Mesenteric fat pad (tissue), 1 donor: ENCODE measurements around the gene LRRTM4. TPM values are rescaled to one million over a fixed set of nuclear protein-coding genes. Genes with fewer than 3 reads are reported as not detected.
"Not testable (repeated sequence)": the region's sequence is repeated elsewhere in the genome, so short reads cannot be mapped to it uniquely, and the experiment has no call there.

Experiments
- DNase-seq: peaks from one replicate; pipeline ENCODE4 v3.0.0-alpha.2; 2020; ENCODE audit warnings: low spot score
- total RNA-seq: library from RNA; stranded (reverse); fragmentation: NEBNext Ultra II Directional; extraction: Animal tissue kit (Norgen Biotek cat#: 25700); gene quantifications from one replicate; pipeline ENCODE4 v1.2.1, GENCODE V29; 2021
- donor health status: DM: yes; HTN: yes; CAD: no.

Gene LRRTM4
- total RNA-seq, 1 donor from 2014 or later, result 0.55 TPM

GRCh38 chr2:77179297-77179696 is 342.9 kb downstream of the LRRTM4 start:
- no peak for DNase-seq

- DNase-seq, result not testable (repeated sequence)
Measured at GRCh38 chr2:77175266-77175780, 346.9 kb downstream of the LRRTM4 start.

DNA sequence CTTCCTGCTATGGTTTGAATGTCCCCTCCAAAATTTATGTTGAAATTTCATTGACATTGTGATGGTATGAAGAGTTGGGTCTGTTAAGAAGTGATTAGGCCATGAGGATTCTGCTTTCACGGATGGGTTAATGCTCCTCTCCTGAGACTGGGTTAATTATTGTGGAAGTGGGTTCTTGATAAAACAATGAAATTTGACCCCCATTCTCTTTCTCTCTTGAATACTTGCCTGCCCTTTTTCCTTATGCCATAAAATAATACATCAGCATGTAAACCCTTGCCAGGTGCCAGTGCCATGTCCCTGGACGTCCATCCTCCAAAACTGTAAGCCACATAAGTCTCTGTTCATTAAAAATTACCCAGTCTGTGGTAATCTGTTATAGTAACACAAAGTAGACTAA is 352.8 kb downstream of the LRRTM4 start:
- no peak for DNase-seq

DNA sequence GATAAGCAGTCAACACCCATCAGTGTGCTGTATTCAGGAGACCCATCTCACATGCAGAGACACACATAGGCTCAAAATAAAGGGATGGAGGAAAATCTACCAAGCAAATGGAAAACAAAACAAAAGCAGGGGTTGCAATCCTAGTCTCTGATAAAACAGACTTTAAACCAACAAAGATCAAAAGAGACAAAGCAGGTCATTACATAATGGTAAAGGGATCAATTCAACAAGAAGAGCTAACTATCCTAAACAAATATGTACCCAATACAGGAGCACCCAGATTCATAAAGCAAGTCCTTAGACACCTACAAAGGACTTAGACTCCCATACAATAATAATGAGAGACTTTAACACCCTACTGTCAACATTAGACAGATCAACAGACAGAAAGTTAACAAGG is 358.2 kb downstream of the LRRTM4 start:
- not testable (repeated sequence) for DNase-seq

DNA sequence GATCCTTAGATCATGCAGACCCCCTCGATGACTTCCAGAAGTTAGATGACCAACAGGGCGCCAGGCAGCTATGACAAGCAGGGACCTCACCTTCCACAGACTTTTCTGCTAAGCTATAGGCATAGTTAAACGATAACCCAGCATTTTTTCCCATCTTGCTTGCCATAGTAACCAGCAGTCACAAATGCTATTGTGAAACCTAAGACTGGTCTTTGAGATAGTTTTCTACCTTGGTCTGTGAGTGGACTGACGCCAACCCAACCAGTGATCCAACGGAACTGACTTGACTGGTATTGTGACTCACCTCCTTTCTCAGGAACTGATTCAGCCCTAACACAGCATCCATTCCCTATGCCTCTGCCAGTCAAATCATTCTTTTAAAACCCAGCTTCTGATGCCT is 361.2 kb downstream of the LRRTM4 start:
- DNase-seq, result no peak

DNA sequence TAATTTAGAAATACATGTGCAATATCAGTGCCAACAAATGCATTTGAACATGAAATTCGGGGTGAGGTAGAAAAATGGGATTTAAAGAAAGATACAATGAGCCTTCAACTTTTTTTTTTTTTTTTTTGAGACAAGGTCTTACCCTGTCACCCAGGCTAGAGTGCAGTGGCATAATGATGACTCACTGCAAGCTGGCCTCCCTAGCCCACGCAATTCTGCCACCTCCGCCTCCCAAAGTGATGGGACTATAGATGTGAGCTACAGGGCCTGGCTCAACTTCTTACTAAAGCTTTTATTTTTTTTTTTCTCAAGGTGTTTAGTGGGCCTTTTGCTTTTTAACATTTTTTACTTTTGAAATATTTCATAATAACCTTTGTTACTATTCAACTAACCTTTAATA is 365.6 kb downstream of the LRRTM4 start:
- no peak for DNase-seq

GRCh38 chr2:77155511-77155910 is 366.7 kb downstream of the LRRTM4 start:
- DNase-seq, result no peak

DNA sequence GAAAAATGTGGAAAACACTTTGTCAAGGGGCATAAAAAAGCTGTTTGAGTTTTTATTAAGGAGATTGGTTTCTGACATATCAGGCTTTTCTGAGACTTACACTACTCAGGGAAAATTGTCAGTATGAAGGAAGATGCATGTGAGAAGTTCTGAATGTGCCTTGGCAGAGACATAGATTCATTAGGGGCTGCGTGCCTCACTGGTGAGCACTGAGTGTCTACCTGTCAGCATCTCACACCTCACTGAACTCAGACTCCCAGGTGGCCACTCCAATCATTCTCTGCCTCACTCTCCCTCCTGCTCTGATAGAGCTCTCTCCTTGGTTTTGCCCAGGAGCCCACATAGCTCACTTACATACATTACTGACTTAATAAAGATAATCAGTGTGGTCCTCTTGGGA is 372.6 kb downstream of the LRRTM4 start:
- no peak for DNase-seq

- no peak for DNase-seq
Measured at GRCh38 chr2:77147153-77147552, 375.0 kb downstream of the LRRTM4 start.

DNA sequence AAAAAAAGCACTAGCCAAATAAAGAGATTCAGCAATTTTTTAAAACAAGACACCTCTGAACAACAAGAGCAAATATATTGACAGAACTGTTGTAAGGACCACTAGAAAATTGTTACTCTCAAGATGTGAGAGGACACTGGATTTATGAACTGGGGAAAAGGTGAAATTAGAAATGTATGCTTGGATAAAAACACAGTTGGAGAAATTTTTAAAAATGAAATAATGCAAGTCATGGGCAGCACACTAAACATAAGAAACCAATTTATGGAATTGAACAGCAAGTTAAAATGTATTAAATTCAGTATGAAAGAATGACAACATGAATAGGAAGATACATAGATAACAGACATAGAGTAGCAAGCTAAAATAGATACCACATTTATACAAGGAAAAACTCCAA is 377.4 kb downstream of the LRRTM4 start:
- DNase-seq, result no peak

DNA sequence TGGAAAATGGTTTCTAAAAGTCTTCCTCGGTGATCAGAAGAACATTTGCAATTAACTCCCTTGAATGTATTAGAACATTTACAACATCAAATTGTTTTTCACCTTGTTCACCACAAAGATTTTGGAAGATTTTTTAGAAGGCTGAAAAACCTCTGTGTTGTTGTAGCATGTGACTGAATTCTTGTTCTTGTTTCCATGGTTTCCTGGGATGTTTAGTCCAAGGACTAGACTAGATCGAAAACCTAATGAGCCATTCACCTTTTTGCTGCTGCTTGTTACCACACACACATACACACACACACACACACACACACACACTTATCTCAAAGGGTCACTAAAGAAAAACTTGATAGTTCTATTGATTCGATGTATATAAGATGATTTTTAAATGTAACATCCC is 380.0 kb downstream of the LRRTM4 start:
- DNase-seq, result no peak

DNA sequence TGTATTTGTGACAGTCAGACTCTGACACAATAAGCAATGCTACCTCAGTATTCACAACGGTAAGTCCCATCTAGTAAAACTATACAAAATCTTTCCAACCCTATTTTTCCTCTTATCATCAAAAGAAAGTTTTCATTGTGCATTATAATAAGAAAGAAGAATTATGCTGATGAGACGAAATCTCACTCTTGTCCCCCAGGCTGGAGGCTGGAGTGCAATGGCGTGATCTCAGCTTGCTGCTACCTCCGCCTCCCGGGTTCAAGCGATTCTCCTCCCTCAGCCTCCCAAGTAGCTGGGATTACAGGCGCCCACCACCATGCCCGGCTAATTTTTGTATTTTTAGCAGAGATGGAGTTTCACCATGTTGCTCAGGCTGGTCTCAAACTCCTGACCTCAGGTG is 393.7 kb downstream of the LRRTM4 start:
- DNase-seq, result not testable (repeated sequence)

DNA sequence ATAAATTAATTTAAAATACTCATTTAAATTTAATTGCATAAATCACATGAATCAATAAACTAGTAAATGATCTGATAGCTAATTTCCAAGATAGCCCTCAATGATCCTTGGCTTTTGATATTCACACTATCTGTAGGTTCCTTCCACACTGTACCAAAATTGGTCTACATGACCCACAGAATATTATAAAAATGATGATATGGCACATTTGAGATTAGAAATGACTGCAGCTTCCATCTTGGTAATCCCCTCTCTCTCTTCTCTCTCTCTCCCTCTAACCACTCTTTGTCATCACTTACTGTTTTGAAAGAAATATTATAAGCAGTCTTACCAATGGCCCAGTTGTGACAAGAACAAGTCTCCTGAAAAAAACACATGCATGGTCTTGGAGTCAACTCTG is 394.8 kb downstream of the LRRTM4 start:
- no peak for DNase-seq

DNA sequence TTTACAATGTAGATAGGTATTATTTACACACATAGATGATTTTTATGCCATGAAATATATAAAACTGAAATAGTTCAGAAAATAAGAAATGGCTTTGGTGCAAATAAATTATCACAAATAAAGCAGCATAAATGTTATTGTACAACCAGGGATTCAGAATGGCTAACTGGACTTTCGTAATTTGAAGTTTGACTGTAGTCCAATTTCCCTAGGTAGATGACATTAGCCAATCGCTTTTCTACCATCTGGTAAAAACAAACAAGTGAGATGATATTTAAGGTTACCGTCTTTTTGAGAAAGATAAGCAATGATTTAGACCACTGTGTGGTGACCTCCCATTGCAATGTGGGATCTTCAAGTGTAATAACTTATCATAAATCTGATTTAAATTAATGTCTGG is 400.7 kb downstream of the LRRTM4 start:
- no peak for DNase-seq

DNA sequence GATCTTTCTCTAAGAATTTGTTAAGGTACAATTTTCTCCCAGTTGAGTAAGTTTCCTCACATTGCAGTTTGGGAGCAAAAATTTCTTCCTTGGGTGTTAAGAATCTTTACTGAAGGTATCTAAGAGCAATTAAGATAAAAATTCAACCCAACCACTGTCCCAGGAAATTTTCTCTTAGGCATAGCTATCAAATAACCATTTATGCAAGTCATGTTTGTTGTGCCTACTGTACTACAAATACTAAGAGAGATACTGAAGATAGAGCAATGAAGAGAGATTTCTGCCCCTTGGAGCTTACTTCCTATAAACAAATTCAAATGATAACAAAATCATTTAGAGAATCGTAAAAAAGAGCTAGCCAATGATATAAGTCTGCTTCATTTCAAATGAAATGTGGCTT is 402.8 kb downstream of the LRRTM4 start:
- no peak for DNase-seq

DNA sequence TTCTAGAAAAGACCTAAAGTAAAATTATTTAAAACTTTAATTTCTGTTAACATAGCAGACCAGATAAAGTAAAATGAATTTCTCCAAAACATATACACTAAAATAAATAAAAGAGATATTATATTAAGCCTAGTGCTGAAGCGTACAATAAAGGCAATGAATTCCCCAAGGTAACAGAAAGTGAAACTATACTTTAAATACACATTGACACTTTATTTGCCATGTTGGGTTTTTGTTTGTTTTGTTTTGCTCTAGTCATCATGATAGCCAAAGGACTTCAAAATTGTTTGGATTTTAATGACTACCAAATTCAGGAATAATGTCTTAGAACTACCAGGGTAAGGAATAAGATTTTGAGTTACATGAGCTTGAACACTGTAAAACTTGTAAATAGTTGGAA is 413.3 kb downstream of the LRRTM4 start:
- DNase-seq, result no peak

- no peak for DNase-seq
Measured at GRCh38 chr2:77105008-77105407, 417.2 kb downstream of the LRRTM4 start.

DNA sequence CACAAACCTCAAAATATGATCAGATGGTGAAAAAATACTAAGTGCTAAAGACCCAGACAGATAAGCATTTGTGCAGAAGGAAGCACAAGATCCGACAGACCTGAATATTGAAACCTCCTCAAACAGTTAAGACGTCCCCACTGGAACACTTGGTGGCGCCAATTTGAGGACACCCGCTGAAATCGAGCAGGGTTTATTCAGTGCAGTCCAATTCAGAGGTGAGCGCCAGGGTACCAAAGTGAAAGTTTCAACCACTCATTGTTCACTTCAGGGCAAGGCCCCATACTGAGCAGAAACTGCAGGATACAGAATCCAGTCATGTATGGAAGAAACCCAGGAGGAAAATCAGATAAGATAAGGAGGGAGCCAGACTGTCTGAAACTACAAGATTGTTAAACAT is 417.6 kb downstream of the LRRTM4 start:
- no peak for DNase-seq

- DNase-seq, result no peak
Measured at GRCh38 chr2:77102927-77103326, 419.2 kb downstream of the LRRTM4 start.

DNA sequence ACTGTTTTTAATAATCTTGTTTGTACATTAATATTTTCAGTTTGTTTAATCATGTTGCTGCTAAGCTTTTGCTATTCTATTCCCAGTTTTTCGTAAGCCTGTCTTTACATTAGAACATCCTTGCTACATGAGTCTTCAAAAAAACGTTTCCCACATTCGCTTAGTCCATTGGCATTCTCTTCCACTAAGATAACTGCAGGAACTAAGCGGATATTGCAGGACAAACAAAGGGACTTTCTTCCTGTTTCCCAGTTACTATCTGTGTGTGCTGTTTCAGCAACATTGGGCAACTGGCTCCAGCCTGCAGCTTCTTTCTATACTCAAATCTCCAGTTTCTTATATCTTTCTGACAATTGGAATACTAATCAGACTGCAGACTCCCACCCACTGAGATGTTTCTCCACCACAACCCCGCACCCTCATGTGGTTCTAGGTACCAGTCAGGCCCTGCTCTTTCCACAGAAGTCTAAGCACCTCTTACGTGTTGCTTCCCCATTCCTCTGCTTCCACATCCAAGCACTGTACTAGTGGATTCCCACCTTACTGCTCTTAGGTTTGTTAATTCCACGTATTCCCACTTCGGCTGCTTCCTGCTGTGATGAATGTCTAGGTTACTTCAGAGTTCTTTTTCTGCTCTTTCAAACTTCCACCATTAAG is 420.3 kb downstream of the LRRTM4 start:
- no peak for DNase-seq

GRCh38 chr2:77099961-77100360 is 422.2 kb downstream of the LRRTM4 start:
- DNase-seq, result no peak

DNA sequence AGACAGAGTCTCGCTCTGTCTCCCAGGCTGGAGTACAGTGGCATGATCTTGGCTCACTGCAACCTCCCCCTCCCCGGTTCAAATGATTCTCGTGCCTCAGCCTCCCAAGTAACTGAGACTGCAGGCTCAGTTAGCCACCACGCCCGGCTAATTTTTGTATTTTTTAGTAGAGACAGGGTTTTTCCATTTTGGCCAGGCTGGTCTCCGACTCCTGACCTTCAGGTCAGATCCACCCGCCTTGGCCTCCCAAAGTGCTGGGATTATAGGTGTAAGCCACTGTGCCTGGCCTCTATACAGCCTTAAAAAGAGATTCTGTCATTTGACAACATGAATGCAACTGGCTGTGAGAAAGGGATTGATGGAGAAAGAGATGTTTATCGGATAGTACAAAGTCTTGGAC is 426.7 kb downstream of the LRRTM4 start:
- not testable (repeated sequence) for DNase-seq

DNA sequence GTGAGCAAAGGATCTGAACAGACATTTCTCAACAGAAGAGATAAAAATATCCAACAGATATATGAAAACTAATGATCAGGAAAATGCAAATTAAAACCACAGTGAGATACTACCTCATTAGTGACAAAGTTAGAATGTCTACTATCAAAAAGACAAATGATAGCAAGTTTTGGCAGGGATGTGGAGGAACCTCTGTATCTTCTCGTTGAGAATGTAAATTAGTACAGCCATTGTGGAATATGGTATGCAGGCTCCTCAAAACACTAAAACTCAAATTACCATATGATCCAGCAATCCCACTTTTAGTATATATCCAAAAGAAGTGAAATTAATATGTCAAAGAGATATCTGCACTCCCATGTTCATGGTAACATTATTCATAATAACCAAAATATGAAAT is 427.1 kb downstream of the LRRTM4 start:
- no peak for DNase-seq

DNA sequence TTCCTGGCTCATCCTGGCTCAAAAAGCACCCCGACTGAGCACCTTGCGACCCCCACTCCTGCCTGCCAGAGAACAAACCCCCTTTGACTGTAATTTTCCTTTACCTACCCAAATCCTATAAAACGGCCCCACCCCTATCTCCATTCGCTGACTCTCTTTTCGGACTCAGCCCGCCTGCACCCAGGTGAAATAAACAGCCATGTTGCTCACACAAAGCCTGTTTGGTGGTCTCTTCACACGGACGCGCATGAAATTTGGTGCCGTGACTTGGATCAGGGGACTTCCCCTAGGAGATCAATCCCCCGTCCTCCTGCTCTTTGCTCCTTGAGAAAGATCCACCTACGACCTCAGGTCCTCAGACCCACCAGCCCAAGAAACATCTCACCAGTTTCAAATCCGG is 433.8 kb downstream of the LRRTM4 start:
- not testable (repeated sequence) for DNase-seq
